ENCODE data around the gene CHI3L2.

Gene CHI3L2

DNA sequence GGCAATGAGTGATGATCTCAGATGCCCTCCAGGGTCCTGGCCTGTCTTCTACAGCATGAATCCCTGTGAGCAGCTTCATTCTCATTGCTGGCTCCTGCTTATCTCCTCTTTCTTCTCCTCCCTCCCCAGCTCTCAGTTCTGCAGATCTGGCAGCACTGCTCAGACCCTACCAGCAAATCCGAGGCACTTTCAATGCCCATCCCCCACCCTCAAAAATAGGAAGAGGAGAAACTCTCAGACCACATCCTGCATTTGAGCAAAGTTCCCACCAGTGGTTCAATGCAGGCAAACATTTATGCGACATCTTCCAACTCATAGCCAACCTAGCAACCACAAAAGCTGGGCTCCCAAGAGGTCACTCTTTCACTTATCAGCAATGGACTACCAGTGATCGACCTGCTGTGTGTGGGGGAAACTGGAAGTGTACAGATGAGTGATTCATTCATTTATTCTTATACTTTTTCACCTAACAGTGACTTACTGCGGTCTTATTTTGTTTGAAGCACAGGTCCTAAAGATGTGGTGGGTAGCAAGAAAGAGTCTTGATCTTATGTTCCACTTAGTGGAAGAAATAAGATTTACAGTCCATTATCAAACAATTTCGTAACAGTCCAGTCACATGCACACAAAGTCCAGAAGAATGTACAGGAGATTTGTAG is 5.8 kb upstream of the CHI3L2 start:
- peak; percentile 92 for DNase-seq

GRCh38 chr1:111222308-111223125 is 5.0 kb upstream of the CHI3L2 start:
- DNase-seq, result peak; percentile 58

GRCh38 chr1:111223126-111223685 is 4.3 kb upstream of the CHI3L2 start:
- DNase-seq, result no peak

- no peak for DNase-seq
Observed at GRCh38 chr1:111225091-111225490, 2.4 kb upstream of the CHI3L2 start.

DNA sequence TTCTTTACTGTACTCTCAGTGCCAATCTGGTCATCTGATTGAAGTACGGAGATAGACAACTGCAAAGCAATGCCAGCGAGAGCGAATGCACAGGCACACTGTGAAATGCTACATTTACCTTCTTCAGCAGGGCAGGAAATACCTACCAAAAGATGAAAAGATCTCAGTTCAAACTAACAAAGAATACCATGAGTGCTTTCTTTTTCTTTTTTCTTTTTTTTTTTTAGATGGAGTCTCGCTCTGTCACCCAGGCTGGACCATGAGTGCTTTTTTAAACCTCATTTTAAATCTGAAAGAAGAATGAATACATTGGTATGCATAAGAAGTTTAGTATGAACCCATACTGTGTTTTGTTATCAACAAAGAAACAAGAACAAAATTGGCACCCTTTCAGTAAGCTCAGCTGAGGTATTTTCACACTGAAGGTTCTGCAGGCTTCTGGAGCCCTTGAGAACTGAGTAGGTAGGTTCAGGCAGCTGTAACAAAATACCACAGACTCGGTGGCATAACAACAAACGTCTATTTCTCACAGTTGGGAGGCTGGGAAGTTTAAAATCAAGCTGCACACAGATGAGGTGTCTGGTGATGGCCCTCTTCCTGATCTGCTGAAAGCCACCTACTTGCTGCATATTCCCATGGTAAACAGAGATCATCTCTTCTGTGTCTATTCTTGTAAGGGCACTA is 1.7 kb upstream of the CHI3L2 start:
- no peak for DNase-seq

- no peak for DNase-seq
Observed at GRCh38 chr1:111227851-111228747, 586 bp downstream of the CHI3L2 start.

DNA sequence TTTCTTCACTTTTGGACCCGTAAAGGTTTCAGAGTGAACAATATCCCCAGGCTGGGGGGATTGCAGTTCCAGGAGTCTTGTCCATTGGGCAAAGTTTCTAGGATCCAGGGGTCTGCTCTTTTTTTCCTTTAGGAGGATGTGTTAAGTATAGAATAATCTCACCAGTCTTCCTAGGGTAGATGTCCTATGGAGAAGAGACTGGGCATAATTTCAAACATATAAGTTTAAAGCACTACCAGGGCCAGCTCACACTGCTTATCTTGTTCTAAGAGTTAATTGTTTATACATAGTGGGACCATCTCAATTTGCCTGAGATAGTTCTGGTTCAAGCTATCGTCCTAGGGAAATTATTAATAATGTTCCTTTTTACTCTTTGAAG is 1.2 kb downstream of the CHI3L2 start:
- DNase-seq, result no peak

DNA sequence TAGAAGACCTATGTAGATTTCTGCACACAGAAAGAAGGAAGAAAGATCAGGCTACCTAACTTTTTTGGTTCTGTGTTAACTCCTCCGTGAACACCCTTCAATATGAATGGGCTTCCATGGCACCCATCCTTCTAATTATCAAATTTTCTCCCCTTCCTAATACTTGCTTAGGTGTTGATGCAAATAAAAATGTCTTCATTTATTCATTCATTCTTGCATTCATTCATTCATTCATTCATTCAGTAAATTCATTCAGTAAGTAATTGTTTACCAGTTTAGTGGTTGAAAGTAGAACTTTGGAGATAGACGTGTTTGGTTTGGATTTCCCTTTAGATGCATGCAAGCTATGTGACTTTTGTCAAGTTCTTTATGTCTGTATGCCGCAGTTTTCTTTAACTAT is 4.6 kb downstream of the CHI3L2 start:
- no peak for DNase-seq

DNA sequence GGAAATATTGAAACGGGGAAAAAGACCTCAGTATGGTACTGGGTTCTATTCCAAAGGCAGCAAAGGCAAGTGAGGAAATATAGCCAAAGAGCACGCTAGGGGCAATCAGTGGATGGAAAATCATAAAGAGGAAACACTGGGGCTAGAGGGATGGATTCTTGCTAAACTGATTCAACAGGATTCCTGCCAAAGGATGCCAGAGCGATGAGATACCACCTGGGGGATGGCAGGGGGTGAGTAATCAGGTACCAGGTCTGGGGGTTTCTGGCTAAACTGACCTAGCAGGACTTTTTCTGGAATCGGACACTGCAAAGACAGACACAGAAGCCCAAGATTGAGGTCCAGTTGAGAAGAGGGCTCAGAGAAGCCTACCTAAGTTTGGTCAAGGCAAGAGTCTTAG is 6.7 kb downstream of the CHI3L2 start:
- DNase-seq, result no peak

GRCh38 chr1:111234866-111235265 is 7.4 kb downstream of the CHI3L2 start:
- no peak for DNase-seq

DNA sequence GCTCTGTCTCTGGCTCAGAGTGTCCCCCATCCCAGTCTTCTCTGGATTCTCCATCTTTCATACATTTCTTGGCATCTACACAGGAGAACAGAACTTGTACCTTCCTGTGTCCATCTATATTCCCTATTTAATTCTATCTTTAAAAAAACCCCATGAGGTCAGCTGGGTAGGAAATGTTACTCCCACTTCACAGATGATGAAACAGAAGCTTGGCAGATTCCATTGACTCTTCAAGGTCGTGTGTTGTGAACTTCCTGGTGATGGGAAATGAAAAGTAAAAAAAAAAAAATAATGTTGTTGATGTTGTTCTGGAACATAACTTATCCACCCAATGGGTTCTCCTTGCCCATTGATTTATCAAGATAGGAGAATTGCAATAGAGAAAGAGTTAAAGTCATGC is 8.9 kb downstream of the CHI3L2 start:
- DNase-seq, result no peak

DNA sequence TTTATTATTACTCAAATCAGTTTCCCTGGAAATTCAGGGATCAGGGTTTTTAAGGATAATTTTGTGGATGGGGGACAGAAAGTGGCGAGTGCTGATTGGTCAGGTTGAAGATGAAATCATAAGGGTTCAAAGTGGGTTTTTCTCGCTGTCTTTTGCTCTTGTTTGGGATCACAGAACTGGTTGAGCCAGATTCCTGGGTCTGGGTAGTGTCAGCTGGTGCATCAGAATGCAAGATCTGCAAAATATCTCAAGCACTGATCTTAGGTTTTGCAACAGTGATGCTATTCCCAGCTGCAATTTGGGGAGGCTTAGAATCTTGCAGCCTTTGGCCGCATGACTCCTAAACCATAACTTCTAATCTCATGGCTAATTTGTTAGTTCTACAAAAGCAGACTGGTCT is 9.3 kb downstream of the CHI3L2 start:
- DNase-seq, result no peak

DNA sequence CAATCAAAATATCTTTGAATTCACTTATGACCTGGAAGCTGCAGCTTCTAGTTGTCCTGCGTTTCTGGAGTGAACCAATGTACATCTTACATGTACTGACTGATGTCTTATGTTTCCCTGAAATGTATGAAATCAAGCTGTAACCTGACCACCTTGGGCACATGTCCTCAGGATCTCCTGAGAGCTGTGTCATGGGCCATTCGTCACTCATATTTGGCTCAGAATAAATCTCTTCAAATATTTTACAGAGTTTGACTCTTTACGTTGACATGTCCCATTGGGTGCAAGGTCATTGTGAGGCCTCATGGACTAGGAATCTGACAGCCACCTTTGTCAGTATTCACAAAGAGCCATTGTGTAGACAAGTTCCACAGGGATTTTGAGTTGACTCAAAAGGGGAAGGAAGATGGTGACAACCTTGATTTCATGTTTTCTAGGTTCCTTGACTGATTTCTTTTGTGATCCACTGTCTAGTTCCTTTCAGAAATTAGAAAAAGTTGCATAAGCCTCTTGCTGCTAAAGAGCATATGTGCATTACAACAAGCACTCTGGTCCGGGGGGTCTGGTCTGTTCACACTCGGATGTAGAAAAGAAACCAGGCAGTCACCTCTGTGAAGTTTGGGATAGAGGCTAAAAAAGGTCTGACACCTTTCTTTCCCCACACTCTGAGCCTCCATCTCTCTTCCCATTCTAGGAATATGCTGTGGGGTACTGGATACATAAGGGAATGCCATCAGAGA is 10.7 kb downstream of the CHI3L2 start:
- DNase-seq, result no peak

- no peak for DNase-seq
Observed at GRCh38 chr1:111241797-111242196, 14.3 kb downstream of the CHI3L2 start.

- DNase-seq, result no peak
Observed at GRCh38 chr1:111242805-111243523, 15.5 kb downstream of the CHI3L2 start.

DNA sequence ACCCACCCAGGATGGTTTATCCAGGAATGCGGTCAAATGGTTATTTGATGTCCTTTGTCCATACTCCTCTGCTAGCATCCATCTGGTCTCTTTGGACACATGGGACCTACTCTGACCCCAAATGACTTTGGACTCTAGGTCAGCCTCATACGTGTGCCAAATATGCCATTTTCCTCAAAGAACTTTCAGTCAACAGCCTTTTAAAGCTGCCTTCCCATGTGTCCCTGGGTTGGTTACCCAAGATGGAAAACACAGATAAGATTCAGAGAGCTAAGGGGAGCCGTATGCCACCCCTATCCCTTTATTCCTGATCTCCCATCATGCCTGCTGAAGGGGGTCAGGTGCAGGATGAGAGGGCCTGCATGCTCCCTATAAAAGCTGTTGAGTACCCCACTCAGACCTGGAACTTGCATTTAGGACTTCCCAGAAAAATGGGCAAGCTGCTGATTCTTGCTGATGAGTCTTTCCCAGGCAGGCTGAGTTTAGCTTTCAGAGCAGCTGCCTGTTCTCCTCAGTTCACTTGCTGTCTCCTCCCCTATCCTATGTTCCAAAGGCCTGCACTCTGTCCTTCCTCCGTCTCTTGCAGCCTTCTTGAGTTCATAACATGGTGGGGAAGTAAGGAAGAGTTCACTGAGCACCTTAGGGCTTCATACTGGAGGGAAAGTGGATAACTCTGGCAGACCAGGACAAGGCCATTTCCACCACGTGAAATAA is 19.8 kb downstream of the CHI3L2 start:
- no peak for DNase-seq

- DNase-seq, result no peak
Observed at GRCh38 chr1:111249960-111250359, 22.4 kb downstream of the CHI3L2 start.

DNA sequence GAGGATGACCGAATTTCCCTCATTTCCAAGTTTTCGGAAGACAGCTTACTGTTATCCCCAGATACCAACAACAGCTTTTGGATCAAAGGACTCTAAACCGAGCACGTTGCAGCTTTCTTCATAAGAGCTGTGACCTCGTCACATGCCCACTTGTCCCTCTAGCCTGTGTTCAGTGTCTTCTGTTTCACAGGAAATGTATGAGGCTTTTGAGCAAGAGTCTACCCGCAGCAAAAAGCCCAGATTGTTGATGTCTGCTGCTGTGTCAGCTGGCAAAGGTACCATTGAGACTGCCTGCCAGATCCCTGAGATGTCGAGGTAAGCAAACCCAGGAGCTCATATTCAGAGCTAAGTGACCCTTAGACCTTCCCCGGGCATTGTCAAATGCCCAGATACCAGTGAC is 24.1 kb downstream of the CHI3L2 start:
- DNase-seq, result no peak

- DNase-seq, result no peak
Observed at GRCh38 chr1:111252786-111253185, 25.3 kb downstream of the CHI3L2 start.

GRCh38 chr1:111253876-111254275 is 26.4 kb downstream of the CHI3L2 start:
- no peak for DNase-seq

Data from GDM1 (cell line).